ENCODE results near the gene SLC66A3.

The SLC66A3 gene

GRCh38 chr2:11154923-11155380 lies 315 bp upstream of the SLC66A3 start (continued):
- TF ChIP-seq ZNF202 (tag by site-specific recombination; IDR thresholded peaks at IDR 0.05; ENCODE audit: borderline replicate concordance) (no peak), ZXDB (tag by site-specific recombination; IDR thresholded peaks at IDR 0.05) (0 out of 2 replicates have a peak, but pooled peaks have one; percentile 24), SP3 (tag by site-specific recombination; IDR thresholded peaks at IDR 0.05) (peak; percentile 36; the same call in 1 of the 2 replicates), ZNF174 (tag by site-specific recombination; IDR thresholded peaks at IDR 0.05) (no peak), ZNF76 (tag by site-specific recombination; IDR thresholded peaks at IDR 0.05; ENCODE audit: borderline replicate concordance, low read depth) (no peak), ZBTB11 (tag by site-specific recombination; conservative IDR thresholded peaks at IDR 0.05; ENCODE audit: low read depth) (no peak), ZNF335 (tag by site-specific recombination; conservative IDR thresholded peaks at IDR 0.05) (0 out of 2 replicates have a peak, but pooled peaks have one; percentile 7), KLF7 (tag by site-specific recombination; IDR thresholded peaks at IDR 0.05; ENCODE audit: borderline replicate concordance) (peak; percentile 48; the same call in 1 of the 2 replicates), ZNF140 (tag by site-specific recombination; IDR thresholded peaks at IDR 0.05) (no peak), ZNF366 (tag by site-specific recombination; conservative IDR thresholded peaks at IDR 0.05) (no peak), ZSCAN23 (tag by site-specific recombination; IDR thresholded peaks at IDR 0.05) (no peak)

- no peak for TF ChIP-seq ZNF140 (tag by site-specific recombination; IDR thresholded peaks at IDR 0.05)
- peak; percentile 75 for TF ChIP-seq ZBTB48 (tag by site-specific recombination; IDR thresholded peaks at IDR 0.05)
- Histone ChIP-seq H3K9me3 (ENCODE audit: control insufficient read depth, insufficient read depth, low read depth, low read length) (no peaks in the 10 kb centered on the region), H3K4me1 (ENCODE audit: control insufficient read depth, insufficient read depth, low read length) (no peaks in the 10 kb centered on the region), H3K27ac (ENCODE audit: extremely low read depth, low read depth, low read length) (no peak overlapping the region), H3K36me3 (ENCODE audit: control insufficient read depth in 2 of 2, insufficient read depth in 1 of 2, low read length in 2 of 2) (no peaks in the 10 kb centered on the region), H3K4me3 (ENCODE audit: low read depth, low read length) (no peak overlapping the region)
- ChIA-PET CTCF (no interaction called here), POLR2A (no interaction called here)
Observed at GRCh38 chr2:11156396-11157075, 1.3 kb downstream of the SLC66A3 start.

GRCh38 chr2:11157296-11157695 lies 2.0 kb downstream of the SLC66A3 start:
- Histone ChIP-seq H3K27ac (ENCODE audit: extremely low read depth, low read depth, low read length) (no peak overlapping the region), H3K9me3 (ENCODE audit: control insufficient read depth, insufficient read depth, low read depth, low read length) (no peaks in the 10 kb centered on the region), H3K4me1 (ENCODE audit: control insufficient read depth, insufficient read depth, low read length) (no peaks in the 10 kb centered on the region), H3K36me3 (ENCODE audit: control insufficient read depth in 2 of 2, insufficient read depth in 1 of 2, low read length in 2 of 2) (no peaks in the 10 kb centered on the region), H3K4me3 (ENCODE audit: low read depth, low read length) (no peak overlapping the region)
- ChIA-PET CTCF (interaction anchor here (1.1 kb wide), 1 partner anchor 427 kb away, joined by 3 read pairs; no protein-coding TSS in a partner anchor), POLR2A (no interaction called here)
- TF ChIP-seq ZNF280C (tag by site-specific recombination; IDR thresholded peaks at IDR 0.05) (no peak), ZNF561 (tag by site-specific recombination; IDR thresholded peaks at IDR 0.05; ENCODE audit: borderline replicate concordance) (no peak), ZBTB44 (tag by site-specific recombination; IDR thresholded peaks at IDR 0.05) (no peak), ZNF169 (tag by site-specific recombination; IDR thresholded peaks at IDR 0.05) (no peak), ZNF837 (tag by site-specific recombination; IDR thresholded peaks at IDR 0.05) (no peak), ZNF184 (tag by site-specific recombination; IDR thresholded peaks at IDR 0.05) (no peak), ZNF157 (tag by site-specific recombination; IDR thresholded peaks at IDR 0.05) (no peak), SCRT2 (tag by site-specific recombination; IDR thresholded peaks at IDR 0.05) (no peak), GLI4 (tag by site-specific recombination; IDR thresholded peaks at IDR 0.05) (no peak), ZSCAN18 (tag by site-specific recombination; IDR thresholded peaks at IDR 0.05) (no peak)
- TF ChIP-seq, protein P1, sequence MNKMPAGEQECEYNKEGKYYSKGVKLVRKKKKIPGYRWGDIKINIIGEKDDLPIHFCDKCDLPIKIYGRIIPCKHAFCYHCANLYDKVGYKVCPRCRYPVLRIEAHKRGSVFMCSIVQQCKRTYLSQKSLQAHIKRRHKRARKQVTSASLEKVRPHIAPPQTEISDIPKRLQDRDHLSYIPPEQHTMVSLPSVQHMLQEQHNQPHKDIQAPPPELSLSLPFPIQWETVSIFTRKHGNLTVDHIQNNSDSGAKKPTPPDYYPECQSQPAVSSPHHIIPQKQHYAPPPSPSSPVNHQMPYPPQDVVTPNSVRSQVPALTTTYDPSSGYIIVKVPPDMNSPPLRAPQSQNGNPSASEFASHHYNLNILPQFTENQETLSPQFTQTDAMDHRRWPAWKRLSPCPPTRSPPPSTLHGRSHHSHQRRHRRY (tag by site-specific recombination; IDR thresholded peaks at IDR 0.05): no peak
